ENCODE results near the gene PUM1.

- no peak for TF ChIP-seq CTCF (IDR thresholded peaks at IDR 0.05)
- TF ChIP-seq POLR2A (IDR thresholded peaks at IDR 0.05), result no peak
- no peak for TF ChIP-seq EP300 (IDR thresholded peaks at IDR 0.05)
These were observed 163.5 kb downstream of the PUM1 start for GRCh38 chr1:30901798-30902581.
